Omental fat pad (tissue), 4 donors: ENCODE results near the gene LRRC36. TPM values are rescaled to one million over a fixed set of nuclear protein-coding genes. Genes with fewer than 3 reads are reported as not detected.

ENCODE experiments used
- ATAC-seq: fragments of 150-250 bp; one replicate; pipeline ENCODE4 v1.9.1; 2016; ENCODE audit warnings: mild to moderate bottlenecking, moderate library complexity; ENCODE audit not compliant: low FRiP score
- DNase-seq: peaks from one replicate; pipeline ENCODE4 v3.0.0-alpha.2; 2019; ENCODE audit warnings: low spot score
- CTCF ChIP-seq, 3 donors: fragments of 450-650 bp; IDR thresholded peaks; one replicate each; pipeline ENCODE4 v1.5.1; 2016 to 2017; ENCODE audit warnings: antibody characterized with exemption in 3 of 3, mild to moderate bottlenecking in 3 of 3, moderate library complexity in 2 of 3
- total RNA-seq, 4 donors: library from RNA; depleted of rRNA; stranded (reverse); fragments of >200 nt; gene quantifications; one replicate each; pipeline ENCODE4 v1.1.0, GENCODE V29; 2016

LRRC36 gene
- total RNA-seq, 4 donors from 2014 or later, result 0.84 to 2.8 (median 1.0) TPM; not detected in 1

- no peak for DNase-seq
- ATAC-seq, result no peak
- TF ChIP-seq CTCF (IDR thresholded peaks at IDR 0.05), result no peak
Observed at GRCh38 chr16:67384778-67385510, 58.3 kb downstream of the LRRC36 start.

- TF ChIP-seq CTCF (IDR thresholded peaks at IDR 0.05), result no peak
- no peak for DNase-seq
- ATAC-seq, result no peak
Observed at GRCh38 chr16:67386861-67387455, 60.3 kb downstream of the LRRC36 start.

- TF ChIP-seq CTCF (IDR thresholded peaks at IDR 0.05), result no peak
- ATAC-seq, result no peak
- no peak for DNase-seq
Observed at GRCh38 chr16:67387479-67388079, 61.0 kb downstream of the LRRC36 start.

- no peak for DNase-seq
- no peak for ATAC-seq
- no peak for TF ChIP-seq CTCF (IDR thresholded peaks at IDR 0.05)
Observed at GRCh38 chr16:67388191-67388590, 61.6 kb downstream of the LRRC36 start.

GRCh38 chr16:67388591-67388990 lies 62.0 kb downstream of the LRRC36 start:
- no peak for DNase-seq
- no peak for TF ChIP-seq CTCF (IDR thresholded peaks at IDR 0.05)
- ATAC-seq, result no peak

- ATAC-seq, result no peak
- DNase-seq, result no peak
- no peak for TF ChIP-seq CTCF (IDR thresholded peaks at IDR 0.05)
Observed at GRCh38 chr16:67389911-67390815, 63.5 kb downstream of the LRRC36 start.
